HG03139 (cell line): ENCODE data around the gene RNU7-1.

Experiments
- ATAC-seq: cut with Tn5 transposase; IDR thresholded peaks from one replicate; pipeline ENCODE4 v1.9.1; 2021; ENCODE audit not compliant: unreplicated experiment

Gene RNU7-1

GRCh38 chr12:6917491-6918231, 26.0 kb upstream of the RNU7-1 start:
- no peak for ATAC-seq

- ATAC-seq: no peak
Measured at GRCh38 chr12:6919588-6919987, 24.0 kb upstream of the RNU7-1 start.

- ATAC-seq: no peak
Measured at GRCh38 chr12:6921539-6921938, 22.1 kb upstream of the RNU7-1 start.

- no peak for ATAC-seq
Measured at GRCh38 chr12:6921996-6922946, 21.3 kb upstream of the RNU7-1 start.

GRCh38 chr12:6923003-6923732, 20.4 kb upstream of the RNU7-1 start:
- no peak for ATAC-seq

GRCh38 chr12:6923851-6924250, 19.8 kb upstream of the RNU7-1 start:
- ATAC-seq: no peak

- no peak for ATAC-seq
Measured at GRCh38 chr12:6925239-6925539, 18.4 kb upstream of the RNU7-1 start.

GRCh38 chr12:6925540-6926279, 17.9 kb upstream of the RNU7-1 start:
- no peak for ATAC-seq

GRCh38 chr12:6927379-6928021, 16.1 kb upstream of the RNU7-1 start, which contains the start of gene ATN1:
Gene ATN1 (plus strand): TSS chr12:6927959. CDS start chr12:6934002, 6,043 bp downstream.
- no peak for ATAC-seq

- ATAC-seq: no peak
Measured at GRCh38 chr12:6928022-6928702, 15.5 kb upstream of the RNU7-1 start.

- ATAC-seq: no peak
Measured at GRCh38 chr12:6928703-6929407, 14.8 kb upstream of the RNU7-1 start.

GRCh38 chr12:6929466-6930452, 13.9 kb upstream of the RNU7-1 start:
- no peak for ATAC-seq

- no peak for ATAC-seq
Measured at GRCh38 chr12:6932766-6933165, 10.8 kb upstream of the RNU7-1 start.

GRCh38 chr12:6934110-6934509, 9.5 kb upstream of the RNU7-1 start:
- ATAC-seq: no peak

GRCh38 chr12:6935371-6936193, 8.0 kb upstream of the RNU7-1 start:
- ATAC-seq: no peak

- no peak for ATAC-seq
Measured at GRCh38 chr12:6936194-6936635, 7.4 kb upstream of the RNU7-1 start.
